PC-3 (cell line): ENCODE measurements around the gene NBPF12. TPM values are rescaled to one million over a fixed set of nuclear protein-coding genes. Genes with fewer than 3 reads are reported as not detected.
"Not testable (repeated sequence)": the region's sequence is repeated elsewhere in the genome, so short reads cannot be mapped to it uniquely, and the experiment has no call there.

ENCODE experiments used
- ATAC-seq: fragments of 200-7000 bp; cut with Tn5 transposase; 2 replicates; pipeline ENCODE4 v1.9.1; 2020; ENCODE audit warnings: mild to moderate bottlenecking, moderate library complexity
- BruUV-seq: library from RNA; stranded (reverse); fragments of 400-500 nt; replicated peaks from 2 replicates; lab custom pipeline; 2021; lab: Mats Ljungman, UMichigan
- CTCF ChIA-PET: fragments of 300-600 bp; sonication (Branson Sonifier 250); formaldehyde crosslinking; loops from one replicate; lab custom pipeline; 2022; ENCODE audit warnings: antibody characterized with exemption; lab: Charles Lee
- POLR2A ChIA-PET: fragments of 300-600 bp; sonication (Branson Sonifier 250); formaldehyde crosslinking; loops from one replicate; lab custom pipeline; 2022; ENCODE audit warnings: antibody characterized with exemption; ENCODE audit not compliant: unreplicated experiment; lab: Charles Lee
- DNase-seq: peaks from one replicate; pipeline ENCODE4 v3.0.0-alpha.2; 2015
- H2AFZ ChIP-seq: fragments of 300-600 bp; sonication (generic); 2 replicates; pipeline ENCODE4 v1.6.0; 2016; ENCODE audit warnings: antibody characterized with exemption, low read length
- H3F3A ChIP-seq: fragments of 300-600 bp; sonication (generic); one replicate; pipeline ENCODE4 v1.6.0; 2017; ENCODE audit warnings: antibody characterized with exemption, low read length, control low read depth, mild to moderate bottlenecking; ENCODE audit not compliant: unreplicated experiment
- H3K27ac ChIP-seq: fragments of 300-600 bp; sonication (generic); 2 replicates; pipeline ENCODE4 v1.5.1; 2016; ENCODE audit warnings: mild to moderate bottlenecking, low read length
- H3K27me3 ChIP-seq: fragments of 300-600 bp; sonication (generic); 2 replicates; pipeline ENCODE4 v1.6.1; 2016; ENCODE audit warnings: low read length, mixed read lengths
- H3K36me3 ChIP-seq: fragments of 300-600 bp; sonication (generic); 2 replicates; pipeline ENCODE4 v1.6.1; 2016; ENCODE audit warnings: low read depth, mixed run types, low read length, mixed read lengths
- H3K4me1 ChIP-seq: fragments of 300-600 bp; sonication (generic); 2 replicates; pipeline ENCODE4 v1.5.1; 2016; ENCODE audit warnings: low read length; ENCODE audit not compliant: insufficient read depth
- H3K4me2 ChIP-seq: fragments of 300-600 bp; sonication (generic); 2 replicates; pipeline ENCODE4 v1.6.0; 2016; ENCODE audit warnings: low read length
- H3K4me3 ChIP-seq: fragments of 300-600 bp; sonication (generic); 2 replicates; pipeline ENCODE4 v1.5.1; 2016; ENCODE audit warnings: mild to moderate bottlenecking, low read length, mixed read lengths
- H3K79me2 ChIP-seq: fragments of 300-600 bp; sonication (generic); 2 replicates; pipeline ENCODE4 v1.6.1; 2017; ENCODE audit warnings: low read length, mixed read lengths
- H3K9ac ChIP-seq: fragments of 300-600 bp; sonication (generic); 2 replicates; pipeline ENCODE4 v1.6.0; 2016; ENCODE audit warnings: mild to moderate bottlenecking, low read length
- H3K9me2 ChIP-seq: fragments of 300-600 bp; sonication (generic); replicated peaks from 2 replicates; pipeline ENCODE4 v1.6.1; 2016; ENCODE audit warnings: mixed run types, low read length, mixed read lengths
- H3K9me3 ChIP-seq: fragments of 300-600 bp; sonication (generic); 2 replicates; pipeline ENCODE4 v1.6.1; 2016; ENCODE audit warnings: low read length, mixed read lengths
- H4K20me1 ChIP-seq: fragments of 300-600 bp; sonication (generic); 2 replicates; pipeline ENCODE4 v1.6.1; 2016; ENCODE audit warnings: low read length, mixed read lengths
- intact Hi-C: fragments of 100-400 bp; cut with micrococcal nuclease; formaldehyde crosslinking; loops from 2 replicates; pipeline ENCODE4 v1.9.0; 2023
- total RNA-seq: library from RNA; depleted of rRNA; stranded (reverse); fragments of >200 nt; gene quantifications from 2 replicates; pipeline ENCODE4 v1.2.3, GENCODE V29; 2014

The NBPF12 gene
- total RNA-seq, 1 experiment from 2014 or later = 7.8 TPM

DNA sequence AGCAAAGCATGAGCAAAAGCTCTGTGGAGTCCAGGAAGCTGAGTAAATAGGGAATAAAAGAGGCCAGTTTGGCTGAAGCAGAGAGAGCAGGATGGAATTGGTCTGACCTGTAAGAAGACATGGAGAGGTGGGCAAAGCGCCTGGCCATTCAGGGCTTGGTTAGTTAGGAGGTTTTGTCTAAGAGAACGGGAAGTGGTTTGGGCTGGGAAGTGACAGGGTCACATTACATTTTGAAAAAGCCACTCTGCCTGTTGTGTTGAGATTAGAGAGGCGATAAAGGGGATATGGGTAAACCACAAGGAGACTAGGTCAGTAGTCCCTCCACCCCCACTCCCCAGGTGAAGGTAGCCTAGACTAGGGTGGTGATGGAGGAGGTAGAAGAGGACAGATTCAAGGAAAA is 662 bp upstream of the NBPF12 start:
- H3K9me2 ChIP-seq, DNase-seq, H3K9me3 ChIP-seq, CTCF ChIA-PET, intact Hi-C loops, H3K27ac ChIP-seq, ATAC-seq, H4K20me1 ChIP-seq, H3K4me2 ChIP-seq, BruUV-seq, H3F3A ChIP-seq, H3K9ac ChIP-seq, POLR2A ChIA-PET, H3K4me3 ChIP-seq, H2AFZ ChIP-seq, H3K4me1 ChIP-seq, H3K36me3 ChIP-seq, H3K27me3 ChIP-seq: not testable (repeated sequence)
- peaks cover 14% of the 10 kb centered on the region for H3K79me2 ChIP-seq

DNA sequence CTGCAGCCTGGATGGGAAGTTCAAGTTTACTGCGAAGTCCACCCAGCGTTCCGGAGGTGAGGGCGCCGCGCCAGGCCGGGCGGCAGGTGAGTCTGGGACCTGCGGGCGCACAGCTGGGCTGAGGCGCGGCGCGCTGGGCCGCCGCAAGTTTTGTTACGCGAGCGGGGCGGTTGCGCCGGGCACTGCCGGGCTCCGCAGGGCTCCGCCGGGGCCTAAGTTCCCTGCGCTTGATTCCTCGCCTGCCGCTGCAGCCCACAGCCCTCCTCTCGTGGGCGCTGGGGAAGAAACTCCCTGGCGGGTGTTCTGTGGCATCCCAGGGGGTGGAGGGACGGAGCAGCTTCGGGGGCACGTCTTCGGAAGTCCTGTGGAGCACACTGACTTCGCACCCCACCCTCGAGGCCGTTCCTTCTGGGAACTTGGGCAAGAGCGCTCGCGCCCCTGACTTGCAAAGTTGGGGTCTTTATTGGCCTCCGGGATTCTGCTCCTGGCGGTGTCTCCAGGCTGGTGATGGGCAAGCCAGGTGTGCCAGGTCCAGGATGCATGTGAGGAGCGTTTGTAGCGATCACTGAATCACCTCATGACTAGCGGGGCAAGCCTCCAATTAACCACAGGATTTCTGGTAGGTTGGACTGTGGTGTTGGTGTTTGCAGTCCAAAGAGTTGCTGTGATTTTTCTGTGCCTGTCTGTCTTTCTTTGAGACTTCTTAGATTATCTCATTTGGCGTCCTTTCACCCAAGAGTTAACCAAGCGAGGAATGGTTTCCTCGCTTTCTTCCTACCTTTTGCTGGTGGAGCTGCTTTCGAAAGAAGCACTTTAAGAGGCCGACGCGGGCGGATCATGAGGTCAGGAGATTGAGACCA is 1.0 kb downstream of the NBPF12 start:
- H3K4me3 ChIP-seq = peak overlapping the region; percentile 76
- peak overlapping the region; percentile 73 for H2AFZ ChIP-seq
- POLR2A ChIA-PET, BruUV-seq, intact Hi-C loops, H4K20me1 ChIP-seq, H3K9me2 ChIP-seq, H3K27me3 ChIP-seq, CTCF ChIA-PET, H3F3A ChIP-seq, H3K9me3 ChIP-seq, H3K36me3 ChIP-seq, H3K4me1 ChIP-seq: not testable (repeated sequence)
- peaks cover 14% of the 10 kb centered on the region for H3K79me2 ChIP-seq
- H3K4me2 ChIP-seq = peak overlapping the region; percentile 77
- peak overlapping the region; percentile 73 for H3K9ac ChIP-seq
- peak; percentile 59 for DNase-seq
- peak; percentile 60 for ATAC-seq
- peak overlapping the region; percentile 17; the same call in 1 of the 2 replicates for H3K27ac ChIP-seq

DNA sequence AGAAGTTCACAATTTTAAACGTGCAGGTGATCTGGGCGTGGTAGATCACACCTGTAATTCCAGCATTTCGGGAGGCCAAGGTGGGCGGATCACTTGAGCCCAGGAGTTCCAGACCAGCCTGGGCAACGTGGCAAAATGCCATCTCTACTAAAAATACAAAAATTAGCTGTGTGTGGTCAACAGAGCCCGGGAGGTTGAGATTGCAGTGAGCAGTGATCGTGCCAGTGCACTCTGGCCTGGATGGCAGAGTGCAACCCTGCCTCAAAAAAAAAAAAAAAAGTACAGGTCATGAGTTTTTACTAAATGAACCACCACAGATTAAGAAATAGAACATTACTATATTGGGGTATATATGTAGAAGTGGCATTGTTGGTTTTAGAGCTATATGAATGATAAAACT is 2.2 kb downstream of the NBPF12 start:
- H3K9ac ChIP-seq, H3K27me3 ChIP-seq, H3F3A ChIP-seq, H3K9me3 ChIP-seq, H3K4me1 ChIP-seq, POLR2A ChIA-PET, CTCF ChIA-PET, intact Hi-C loops, H2AFZ ChIP-seq, BruUV-seq, H3K27ac ChIP-seq, DNase-seq, H3K9me2 ChIP-seq, ATAC-seq, H4K20me1 ChIP-seq, H3K36me3 ChIP-seq: not testable (repeated sequence)
- H3K4me2 ChIP-seq = peak overlapping the region; percentile 77
- H3K79me2 ChIP-seq = peaks cover 14% of the 10 kb centered on the region
- H3K4me3 ChIP-seq = peak overlapping the region; percentile 76; the same call in 1 of the 2 replicates

DNA sequence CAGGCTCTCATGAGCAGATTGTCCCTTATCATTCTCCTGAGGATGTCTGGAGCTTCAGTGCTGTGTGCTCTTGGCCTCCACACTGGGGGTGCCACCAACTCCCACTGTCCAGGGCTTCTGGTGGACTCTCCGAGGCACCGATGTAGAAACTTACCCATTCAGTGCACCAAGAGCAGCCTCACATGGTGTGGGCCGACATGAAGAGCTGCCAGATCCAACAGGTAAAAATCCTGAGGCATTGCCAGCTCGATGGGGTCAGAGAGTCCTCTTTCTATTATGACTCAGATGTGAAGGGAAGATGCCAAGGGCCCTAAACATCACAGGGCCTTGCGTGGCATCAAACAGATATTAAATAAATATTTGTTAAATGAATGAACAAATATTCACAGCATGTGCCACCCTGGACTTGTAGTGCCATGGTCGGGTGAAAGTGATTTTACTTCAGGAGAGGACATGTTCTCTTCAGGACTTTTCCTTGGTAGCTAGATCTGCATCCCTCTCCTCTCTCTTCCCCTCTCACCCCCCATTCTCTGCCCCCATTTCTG is 5.3 kb downstream of the NBPF12 start:
- intact Hi-C loops, CTCF ChIA-PET: not testable (repeated sequence)

DNA sequence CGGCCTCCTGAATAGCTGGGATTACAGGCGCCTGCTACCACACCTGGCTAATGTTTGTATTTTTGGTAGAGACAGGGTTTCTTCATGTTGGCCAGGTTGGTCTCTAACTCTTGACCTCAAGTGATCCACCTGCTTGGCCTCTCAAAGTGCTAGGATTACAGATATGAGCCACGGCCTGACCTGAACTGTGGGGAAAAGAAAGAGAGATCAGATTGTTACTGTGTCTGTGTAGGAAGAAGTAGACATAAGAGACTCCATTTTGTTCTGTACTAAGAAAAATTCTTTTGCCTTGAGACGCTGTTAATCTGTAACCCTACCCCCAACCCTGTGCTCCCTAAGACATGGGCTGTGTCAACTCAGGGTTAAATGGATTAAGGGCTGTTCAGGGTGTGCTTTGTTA is 10.0 kb downstream of the NBPF12 start:
- not testable (repeated sequence) for BruUV-seq

More for the DNA sequence above, 5.3 kb downstream of the NBPF12 start:
- H3K9me2 ChIP-seq, H3K4me1 ChIP-seq, H2AFZ ChIP-seq, POLR2A ChIA-PET, H3K36me3 ChIP-seq, H3K27me3 ChIP-seq, H3K9ac ChIP-seq, H3K9me3 ChIP-seq, H3K4me2 ChIP-seq, ATAC-seq, BruUV-seq, H3K4me3 ChIP-seq, H3K27ac ChIP-seq, H3F3A ChIP-seq, H4K20me1 ChIP-seq: not testable (repeated sequence)
- DNase-seq = peak; percentile 47
- peaks cover 14% of the 10 kb centered on the region for H3K79me2 ChIP-seq

DNA sequence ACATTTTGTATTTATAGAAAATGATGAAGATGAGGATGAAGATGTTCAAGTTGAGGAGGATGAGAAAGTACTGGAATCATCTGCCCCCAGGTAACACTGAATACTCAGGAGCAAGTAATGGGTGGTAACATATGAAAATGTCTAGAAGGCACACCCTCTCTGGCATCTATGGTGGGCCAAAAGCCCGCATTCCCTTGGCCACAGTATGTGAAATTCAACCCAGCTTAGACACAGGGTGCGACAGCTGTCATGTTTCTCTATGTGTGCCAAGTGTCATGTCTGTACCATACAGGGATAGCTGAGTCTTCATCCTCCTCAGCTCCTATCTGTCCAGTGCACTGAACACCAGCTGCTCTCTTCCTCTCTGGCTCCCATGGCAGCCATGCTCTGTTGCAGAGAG is 26.2 kb downstream of the NBPF12 start:
- H3K9me2 ChIP-seq, H3K79me2 ChIP-seq, H3K9me3 ChIP-seq, H3K27ac ChIP-seq, ATAC-seq, intact Hi-C loops, CTCF ChIA-PET, H3K4me1 ChIP-seq, POLR2A ChIA-PET, H2AFZ ChIP-seq, H4K20me1 ChIP-seq, H3K27me3 ChIP-seq, H3F3A ChIP-seq, H3K4me3 ChIP-seq, DNase-seq, H3K4me2 ChIP-seq, BruUV-seq, H3K9ac ChIP-seq, H3K36me3 ChIP-seq: not testable (repeated sequence)

More for the DNA sequence above, 10.0 kb downstream of the NBPF12 start:
- H3K4me2 ChIP-seq, CTCF ChIA-PET, H3K4me1 ChIP-seq, H3K27me3 ChIP-seq, POLR2A ChIA-PET, H3K9me2 ChIP-seq, H3K9me3 ChIP-seq, H3F3A ChIP-seq, H3K9ac ChIP-seq, ATAC-seq, H3K79me2 ChIP-seq, H3K36me3 ChIP-seq, DNase-seq, H3K27ac ChIP-seq, H4K20me1 ChIP-seq, intact Hi-C loops, H3K4me3 ChIP-seq, H2AFZ ChIP-seq: not testable (repeated sequence)
